ENCODE data around the gene FMOD. TPM values are rescaled to one million over a fixed set of nuclear protein-coding genes. Genes with fewer than 3 reads are reported as not detected.
"Not testable (repeated sequence)": the region's sequence is repeated elsewhere in the genome, so short reads cannot be mapped to it uniquely, and the experiment has no call there.

The FMOD gene
- total RNA-seq, 2 donors from 2014 or later = 190 to 438 TPM

DNA sequence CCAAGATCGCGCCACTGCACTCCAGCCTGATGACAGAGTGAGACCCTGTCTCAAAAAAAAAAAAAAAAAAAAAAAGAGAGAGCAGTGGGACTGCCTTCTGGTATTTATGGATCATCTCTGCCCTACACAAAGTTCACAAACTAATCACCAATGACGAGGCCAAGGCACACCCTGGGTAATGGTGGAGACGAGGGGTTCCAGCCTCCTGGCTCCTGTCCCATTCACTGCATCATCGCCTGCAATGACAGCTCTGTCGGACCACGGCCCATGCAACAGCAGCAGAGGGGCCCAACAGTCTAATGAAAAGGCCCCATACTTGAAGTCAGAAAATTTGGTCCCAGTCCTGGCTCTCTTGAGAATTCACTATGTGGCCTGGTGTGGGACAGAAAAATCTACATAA lies 48.5 kb downstream of the FMOD start:
- DNase-seq (ENCODE audit: low spot score) = no peak
- ATAC-seq (ENCODE audit: insufficient number of reproducible peaks, low FRiP score, low read depth) = no peak
- TF ChIP-seq, protein P1, sequence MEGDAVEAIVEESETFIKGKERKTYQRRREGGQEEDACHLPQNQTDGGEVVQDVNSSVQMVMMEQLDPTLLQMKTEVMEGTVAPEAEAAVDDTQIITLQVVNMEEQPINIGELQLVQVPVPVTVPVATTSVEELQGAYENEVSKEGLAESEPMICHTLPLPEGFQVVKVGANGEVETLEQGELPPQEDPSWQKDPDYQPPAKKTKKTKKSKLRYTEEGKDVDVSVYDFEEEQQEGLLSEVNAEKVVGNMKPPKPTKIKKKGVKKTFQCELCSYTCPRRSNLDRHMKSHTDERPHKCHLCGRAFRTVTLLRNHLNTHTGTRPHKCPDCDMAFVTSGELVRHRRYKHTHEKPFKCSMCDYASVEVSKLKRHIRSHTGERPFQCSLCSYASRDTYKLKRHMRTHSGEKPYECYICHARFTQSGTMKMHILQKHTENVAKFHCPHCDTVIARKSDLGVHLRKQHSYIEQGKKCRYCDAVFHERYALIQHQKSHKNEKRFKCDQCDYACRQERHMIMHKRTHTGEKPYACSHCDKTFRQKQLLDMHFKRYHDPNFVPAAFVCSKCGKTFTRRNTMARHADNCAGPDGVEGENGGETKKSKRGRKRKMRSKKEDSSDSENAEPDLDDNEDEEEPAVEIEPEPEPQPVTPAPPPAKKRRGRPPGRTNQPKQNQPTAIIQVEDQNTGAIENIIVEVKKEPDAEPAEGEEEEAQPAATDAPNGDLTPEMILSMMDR (IDR thresholded peaks at IDR 0.05) = no peak

DNA sequence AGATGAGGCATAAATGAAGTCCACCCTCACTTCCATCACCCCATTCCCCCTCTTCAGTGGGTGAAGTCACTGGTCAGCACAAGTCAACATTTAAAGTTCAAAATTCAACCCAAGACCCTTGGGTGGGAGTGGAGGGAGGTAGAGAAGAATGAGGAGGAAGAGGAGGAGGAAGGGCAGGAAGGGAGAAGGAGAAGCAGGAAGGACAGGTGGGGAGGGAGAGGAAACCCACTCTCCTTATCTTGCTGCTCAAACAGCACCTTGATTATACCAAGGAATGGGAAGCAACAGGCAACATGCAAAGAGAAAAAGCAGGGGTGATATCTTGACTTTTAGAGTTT lies 49.6 kb downstream of the FMOD start:
- Histone ChIP-seq H3K27ac (no peak overlapping the region), H3K4me3 (no peak overlapping the region), H3K4me1 (ENCODE audit: control insufficient read depth in 1 of 2, low read depth in 2 of 2) (peaks cover 0 to 8% of the 10 kb centered on the region in 2 donors), H3K27me3 (replicated peaks; ENCODE audit: insufficient read depth) (no peaks in the 10 kb centered on the region), H3K9me3 (no peaks in the 10 kb centered on the region), H3K36me3 (no peaks in the 10 kb centered on the region)
- TF ChIP-seq, protein P1 (IDR thresholded peaks at IDR 0.05) = no peak
- DNase-seq (ENCODE audit: low spot score) = no peak
- no peak for ATAC-seq (ENCODE audit: insufficient number of reproducible peaks, low FRiP score, low read depth)

More for the DNA sequence above, 48.5 kb downstream of the FMOD start:
- Histone ChIP-seq H3K4me1 (ENCODE audit: control insufficient read depth in 1 of 2, low read depth in 2 of 2) (peaks cover 1 to 13% of the 10 kb centered on the region in 2 donors), H3K36me3 (peaks cover 3% of the 10 kb centered on the region), H3K9me3 (no peaks in the 10 kb centered on the region), H3K4me3 (no peak overlapping the region), H3K27ac (no peak overlapping the region), H3K27me3 (replicated peaks; ENCODE audit: insufficient read depth) (no peaks in the 10 kb centered on the region)

DNA sequence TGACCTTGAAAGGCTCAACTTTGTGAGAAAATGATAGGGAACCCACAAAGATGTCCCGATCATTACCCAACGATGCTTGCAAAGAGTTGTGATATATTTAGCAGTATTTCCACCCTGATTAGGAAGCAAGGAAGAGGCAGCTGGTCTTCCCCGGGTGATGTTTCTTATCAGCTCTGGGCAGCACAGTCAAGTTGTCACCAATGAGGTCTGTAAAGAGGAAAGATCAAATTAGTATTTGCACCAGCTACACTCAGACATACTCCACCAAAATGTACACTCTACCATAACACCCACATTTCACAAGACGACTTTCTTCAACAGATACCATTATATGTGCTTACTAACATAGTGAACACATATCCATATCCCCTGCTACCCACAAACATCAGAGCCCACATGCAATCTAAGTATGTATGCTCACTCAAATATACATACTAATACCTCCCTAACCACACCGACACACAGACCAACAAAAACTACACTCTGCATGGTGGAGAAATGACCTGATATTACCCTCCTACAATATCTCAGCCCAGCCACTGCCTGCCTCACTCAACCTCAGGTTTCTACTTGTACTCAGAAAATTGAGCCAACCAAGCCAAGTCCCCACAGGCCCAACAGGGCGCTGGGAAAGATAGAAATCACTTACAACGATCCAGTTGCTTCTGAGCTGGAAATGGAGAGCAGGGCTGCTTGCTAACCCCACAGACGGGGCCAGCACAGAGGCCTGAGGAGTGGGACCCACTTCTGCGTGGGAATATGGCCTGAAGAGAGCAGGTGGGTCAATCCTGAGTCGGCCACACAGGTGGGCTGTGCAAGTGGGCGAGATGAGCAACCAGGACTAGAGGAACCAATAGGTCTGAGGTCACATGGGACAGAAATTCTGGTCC lies 50.2 kb downstream of the FMOD start:
- no peak for DNase-seq (ENCODE audit: low spot score)
- TF ChIP-seq, protein P1 (IDR thresholded peaks at IDR 0.05) = no peak
- H3K27me3 ChIP-seq (replicated peaks; ENCODE audit: insufficient read depth) = no peaks in the 10 kb centered on the region
- ATAC-seq (ENCODE audit: insufficient number of reproducible peaks, low FRiP score, low read depth) = no peak
- H3K9me3 ChIP-seq = no peaks in the 10 kb centered on the region
- H3K4me1 ChIP-seq (ENCODE audit: control insufficient read depth in 1 of 2, low read depth in 2 of 2) = peaks cover 0 to 8% of the 10 kb centered on the region in 2 donors
- no peak overlapping the region for H3K4me3 ChIP-seq
- H3K36me3 ChIP-seq = no peaks in the 10 kb centered on the region
- H3K27ac ChIP-seq = no peak overlapping the region

DNA sequence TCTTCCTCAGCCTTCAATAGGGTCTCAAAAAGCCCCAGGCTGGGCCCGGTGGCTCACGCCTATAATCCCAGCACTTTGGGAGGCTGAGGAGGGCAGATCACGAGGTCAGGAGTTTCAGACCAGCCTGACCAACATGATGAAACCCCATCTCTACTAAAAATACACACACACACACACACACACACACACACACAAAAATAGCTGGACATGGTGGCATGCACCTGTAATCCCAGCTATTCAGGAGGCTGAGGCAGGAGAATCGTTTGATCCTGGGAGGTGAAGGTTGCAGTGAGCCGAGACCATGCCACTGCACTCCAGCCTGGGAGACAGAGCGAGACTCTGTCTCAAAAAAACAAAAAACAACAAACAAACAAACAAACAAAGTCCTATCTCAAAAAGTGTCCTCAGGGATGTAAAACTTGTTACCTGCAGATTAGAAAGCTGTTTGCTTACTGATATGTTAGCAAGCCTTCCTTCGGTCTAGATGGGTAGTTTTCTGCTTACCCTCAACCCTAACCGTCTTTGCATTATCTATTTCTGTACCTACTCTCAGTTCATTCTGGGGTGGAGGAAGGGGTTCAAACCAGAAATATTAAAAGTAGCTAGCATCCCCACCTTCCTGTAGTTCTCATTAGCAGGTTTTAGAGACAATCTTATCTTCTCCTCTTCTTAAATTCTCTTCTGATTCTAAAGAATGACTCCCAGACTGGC lies 51.0 kb downstream of the FMOD start:
- not testable (repeated sequence) for H3K36me3 ChIP-seq; ATAC-seq (ENCODE audit: insufficient number of reproducible peaks, low FRiP score, low read depth); H3K9me3 ChIP-seq; H3K4me1 ChIP-seq (ENCODE audit: control insufficient read depth in 1 of 2, low read depth in 2 of 2); DNase-seq (ENCODE audit: low spot score); H3K27me3 ChIP-seq (replicated peaks; ENCODE audit: insufficient read depth); H3K4me3 ChIP-seq; H3K27ac ChIP-seq

DNA sequence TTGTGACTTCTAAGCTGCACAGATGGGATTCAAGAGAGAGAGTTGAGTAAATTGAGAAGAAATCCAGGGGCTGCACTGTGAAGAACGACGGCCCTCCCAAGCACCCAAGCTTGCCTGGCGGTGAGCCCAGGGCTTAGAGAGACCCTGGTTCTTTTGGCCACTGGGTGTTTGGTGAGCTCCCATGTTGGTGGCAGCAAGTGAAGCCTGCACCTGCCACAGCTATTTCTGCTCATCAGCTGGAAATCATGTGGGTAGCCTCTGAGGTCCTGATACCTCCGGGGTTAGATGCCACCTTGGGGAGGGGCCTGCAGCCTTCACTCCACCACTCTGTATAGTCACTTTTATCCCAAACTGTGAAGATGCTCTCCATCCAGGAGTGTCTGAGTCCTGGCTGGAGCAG lies 51.8 kb downstream of the FMOD start:
- Histone ChIP-seq H3K4me3 (no peak overlapping the region), H3K36me3 (no peaks in the 10 kb centered on the region), H3K27ac (no peak overlapping the region), H3K27me3 (replicated peaks; ENCODE audit: insufficient read depth) (no peaks in the 10 kb centered on the region), H3K9me3 (no peaks in the 10 kb centered on the region), H3K4me1 (ENCODE audit: control insufficient read depth in 1 of 2, low read depth in 2 of 2) (no peaks in the 10 kb centered on the region)
- ATAC-seq (ENCODE audit: insufficient number of reproducible peaks, low FRiP score, low read depth) = no peak
- TF ChIP-seq, protein P1 (IDR thresholded peaks at IDR 0.05) = no peak
- DNase-seq (ENCODE audit: low spot score) = no peak
